Kidney (tissue), 14 donors: ENCODE data around the gene CD300E. TPM values are rescaled to one million over a fixed set of nuclear protein-coding genes. Genes with fewer than 3 reads are reported as not detected.

Experiments used
- DNase-seq, 5 donors: peaks; one replicate each; pipeline ENCODE4 v3.0.0-alpha.2; 2013 to 2020
- FAIRE-seq: peaks from 2 replicates; lab custom pipeline; 2012; peaks lifted over from hg19 to GRCh38; lab: Jason Lieb, UNC
- H3K27ac ChIP-seq, 2 donors: one replicate each; pipeline ENCODE4 v1.7.0; 2013; ENCODE audit warnings: low read depth in 2 of 2, low read length in 2 of 2, inconsistent platforms in 1 of 2
- H3K27me3 ChIP-seq: one replicate; pipeline ENCODE4 v1.7.1; 2013; ENCODE audit warnings: low read length, inconsistent platforms; ENCODE audit not compliant: control insufficient read depth, insufficient read depth
- H3K36me3 ChIP-seq, 3 donors: one replicate each; pipeline versions ENCODE4 v1.7.0 to v1.7.1; 2013; ENCODE audit warnings: low read length in 3 of 3, control low read depth in 1 of 3, inconsistent platforms in 1 of 3; ENCODE audit not compliant: insufficient read depth in 3 of 3, control insufficient read depth in 2 of 3
- H3K4me1 ChIP-seq, 3 donors: one replicate each; pipeline versions ENCODE4 v1.7.0 to v1.7.1; 2013; ENCODE audit warnings: low read length in 3 of 3, inconsistent platforms in 1 of 3, low read depth in 1 of 3; ENCODE audit not compliant: control insufficient read depth in 2 of 3, insufficient read depth in 2 of 3
- H3K4me3 ChIP-seq, 3 donors: one replicate each; pipeline versions ENCODE4 v1.7.0 to v1.8.1; 2013; ENCODE audit warnings: low read length in 3 of 3, control low read depth in 1 of 3, inconsistent platforms in 1 of 3
- H3K9ac ChIP-seq, 3 donors: one replicate each; pipeline versions ENCODE4 v1.7.0 to v1.7.1; 2013; ENCODE audit warnings: low read length in 3 of 3, control low read depth in 1 of 3, inconsistent platforms in 1 of 3
- H3K9me3 ChIP-seq, 3 donors: one replicate each; pipeline versions ENCODE4 v1.7.0 to v1.7.1; 2013; ENCODE audit warnings: low read length in 3 of 3, control low read depth in 1 of 3, inconsistent platforms in 1 of 3; ENCODE audit not compliant: control insufficient read depth in 2 of 3, insufficient read depth in 1 of 3
- intact Hi-C: fragments of 100-400 bp; cut with DNase I; formaldehyde crosslinking; loops from one replicate; pipeline ENCODE4 v1.11.1; 2022
- polyA plus RNA-seq: library from polyadenylated mRNA; stranded (reverse); fragments of 350-450 nt; fragmentation: Illumina TruSeq; extraction: RNeasy Lipid Tissue Mini Kit (QIAGEN cat#74804); gene quantifications from one replicate; pipeline ENCODE4 v1.2.3, GENCODE V29; 2014; ENCODE audit warnings: low read depth, low replicate concordance; ENCODE audit not compliant: insufficient read depth
- total RNA-seq: library from RNA; stranded (reverse); fragmentation: NEBNext Ultra II Directional; extraction: Animal tissue kit (Norgen Biotek cat#: 25700); gene quantifications from one replicate; pipeline ENCODE4 v1.2.1, GENCODE V29; 2021
- TF ChIP-seq, protein P1 (sequence below): IDR thresholded peaks from 3 replicates; pipeline ENCODE4 v1.5.1; 2012; ENCODE audit warnings: mild to moderate bottlenecking, moderate library complexity, borderline replicate concordance; ENCODE audit not compliant: insufficient read depth; ENCODE audit errors: extremely low read depth
- donor health status: control.
- donor health status: control.
- donor health status: control.
- donor health status: control.
- donor health status: control.
- donor health status: DM: yes; HTN: yes; CAD: no.
- donor health status: Normal renal cell carcinoma (clear cell type).

The CD300E gene
- total and polyA plus RNA-seq, 2 donors from 2014 or later, result 0.39 to 2.5 TPM

- Histone ChIP-seq H3K4me1 (no peaks in the 10 kb centered on the region), H3K9me3 (no peaks in the 10 kb centered on the region), H3K4me3 (no peak overlapping the region), H3K36me3 (no peaks in the 10 kb centered on the region), H3K27me3 (no peaks in the 10 kb centered on the region), H3K27ac (no peak overlapping the region), H3K9ac (no peak overlapping the region)
- TF ChIP-seq, protein P1, sequence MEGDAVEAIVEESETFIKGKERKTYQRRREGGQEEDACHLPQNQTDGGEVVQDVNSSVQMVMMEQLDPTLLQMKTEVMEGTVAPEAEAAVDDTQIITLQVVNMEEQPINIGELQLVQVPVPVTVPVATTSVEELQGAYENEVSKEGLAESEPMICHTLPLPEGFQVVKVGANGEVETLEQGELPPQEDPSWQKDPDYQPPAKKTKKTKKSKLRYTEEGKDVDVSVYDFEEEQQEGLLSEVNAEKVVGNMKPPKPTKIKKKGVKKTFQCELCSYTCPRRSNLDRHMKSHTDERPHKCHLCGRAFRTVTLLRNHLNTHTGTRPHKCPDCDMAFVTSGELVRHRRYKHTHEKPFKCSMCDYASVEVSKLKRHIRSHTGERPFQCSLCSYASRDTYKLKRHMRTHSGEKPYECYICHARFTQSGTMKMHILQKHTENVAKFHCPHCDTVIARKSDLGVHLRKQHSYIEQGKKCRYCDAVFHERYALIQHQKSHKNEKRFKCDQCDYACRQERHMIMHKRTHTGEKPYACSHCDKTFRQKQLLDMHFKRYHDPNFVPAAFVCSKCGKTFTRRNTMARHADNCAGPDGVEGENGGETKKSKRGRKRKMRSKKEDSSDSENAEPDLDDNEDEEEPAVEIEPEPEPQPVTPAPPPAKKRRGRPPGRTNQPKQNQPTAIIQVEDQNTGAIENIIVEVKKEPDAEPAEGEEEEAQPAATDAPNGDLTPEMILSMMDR, result no peak
- intact Hi-C loops, result no loop called here
- DNase-seq, result no peak
- no peak for FAIRE-seq
These were observed 22.7 kb upstream of the CD300E start for GRCh38 chr17:74646231-74646630.

DNA sequence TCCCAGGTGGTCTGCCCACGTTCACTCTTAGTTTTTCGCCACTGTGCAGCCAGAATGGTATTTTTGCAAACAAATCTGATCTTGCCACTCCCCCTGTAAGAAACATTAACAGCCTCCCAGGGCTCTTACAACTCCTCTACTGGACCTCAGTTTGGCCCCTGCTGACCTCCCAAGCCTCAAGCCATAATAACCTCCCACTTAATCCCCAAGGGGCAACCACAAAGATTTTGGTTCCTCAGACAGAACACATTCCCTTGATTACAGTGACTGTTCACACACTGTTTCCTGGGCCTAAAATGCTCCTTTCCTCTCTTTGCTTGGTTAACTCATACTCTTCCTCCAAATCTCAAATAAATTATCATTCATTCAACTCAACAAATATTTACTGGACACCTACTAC is 21.5 kb upstream of the CD300E start:
- H3K9ac ChIP-seq, result no peak overlapping the region
- no peaks in the 10 kb centered on the region for H3K27me3 ChIP-seq
- H3K4me3 ChIP-seq, result no peak overlapping the region
- TF ChIP-seq, protein P1, result no peak
- no peaks in the 10 kb centered on the region for H3K9me3 ChIP-seq
- H3K36me3 ChIP-seq, result no peaks in the 10 kb centered on the region
- no peaks in the 10 kb centered on the region for H3K4me1 ChIP-seq
- no peak for DNase-seq
- FAIRE-seq, result no peak
- intact Hi-C loops, result no loop called here
- no peak overlapping the region for H3K27ac ChIP-seq

DNA sequence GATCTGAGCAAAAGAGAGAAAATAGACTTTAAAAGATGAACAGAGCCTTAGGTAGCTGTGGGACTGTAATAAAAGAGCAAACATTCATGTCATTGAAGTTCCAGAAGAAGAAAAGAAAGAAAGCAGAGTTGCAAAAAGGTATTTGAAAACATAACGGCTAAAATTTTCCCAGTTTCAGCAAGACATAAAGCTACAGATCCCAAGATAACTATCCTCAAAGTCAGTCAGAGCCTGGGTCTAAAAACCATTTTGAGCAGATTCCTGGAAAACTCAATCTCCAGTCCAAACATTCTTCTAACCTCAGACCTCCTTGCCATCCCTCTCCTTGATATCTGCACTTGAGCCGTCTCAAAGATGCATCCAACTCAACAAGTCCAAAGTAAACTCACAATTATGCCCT is 20.9 kb upstream of the CD300E start:
- TF ChIP-seq, protein P1, result no peak
- no peak for DNase-seq
- FAIRE-seq, result no peak
- no peaks in the 10 kb centered on the region for H3K9me3 ChIP-seq
- intact Hi-C loops, result no loop called here
- no peak overlapping the region for H3K4me3 ChIP-seq
- no peaks in the 10 kb centered on the region for H3K4me1 ChIP-seq
- no peak overlapping the region for H3K27ac ChIP-seq
- H3K36me3 ChIP-seq, result no peaks in the 10 kb centered on the region
- H3K9ac ChIP-seq, result no peak overlapping the region
- no peaks in the 10 kb centered on the region for H3K27me3 ChIP-seq

- H3K9ac ChIP-seq, result no peak overlapping the region
- no peaks in the 10 kb centered on the region for H3K4me1 ChIP-seq
- H3K36me3 ChIP-seq, result no peaks in the 10 kb centered on the region
- intact Hi-C loops, result no loop called here
- DNase-seq (no peak), FAIRE-seq (no peak)
- H3K9me3 ChIP-seq, result no peaks in the 10 kb centered on the region
- TF ChIP-seq, protein P1, result no peak
- H3K27ac ChIP-seq, result no peak overlapping the region
- no peak overlapping the region for H3K4me3 ChIP-seq
- no peaks in the 10 kb centered on the region for H3K27me3 ChIP-seq
These were observed 20.3 kb upstream of the CD300E start for GRCh38 chr17:74643826-74644225.
